Endothelial cell of hepatic sinusoid (primary cell): Measurements from ENCODE around the gene PODN.

ENCODE experiments used
- in situ Hi-C: cut with HindIII; loops from 2 replicates; pipeline ENCODE4 v1.10.0; 2017; ENCODE audit warnings: low sequenced_read_pairs

PODN gene

DNA sequence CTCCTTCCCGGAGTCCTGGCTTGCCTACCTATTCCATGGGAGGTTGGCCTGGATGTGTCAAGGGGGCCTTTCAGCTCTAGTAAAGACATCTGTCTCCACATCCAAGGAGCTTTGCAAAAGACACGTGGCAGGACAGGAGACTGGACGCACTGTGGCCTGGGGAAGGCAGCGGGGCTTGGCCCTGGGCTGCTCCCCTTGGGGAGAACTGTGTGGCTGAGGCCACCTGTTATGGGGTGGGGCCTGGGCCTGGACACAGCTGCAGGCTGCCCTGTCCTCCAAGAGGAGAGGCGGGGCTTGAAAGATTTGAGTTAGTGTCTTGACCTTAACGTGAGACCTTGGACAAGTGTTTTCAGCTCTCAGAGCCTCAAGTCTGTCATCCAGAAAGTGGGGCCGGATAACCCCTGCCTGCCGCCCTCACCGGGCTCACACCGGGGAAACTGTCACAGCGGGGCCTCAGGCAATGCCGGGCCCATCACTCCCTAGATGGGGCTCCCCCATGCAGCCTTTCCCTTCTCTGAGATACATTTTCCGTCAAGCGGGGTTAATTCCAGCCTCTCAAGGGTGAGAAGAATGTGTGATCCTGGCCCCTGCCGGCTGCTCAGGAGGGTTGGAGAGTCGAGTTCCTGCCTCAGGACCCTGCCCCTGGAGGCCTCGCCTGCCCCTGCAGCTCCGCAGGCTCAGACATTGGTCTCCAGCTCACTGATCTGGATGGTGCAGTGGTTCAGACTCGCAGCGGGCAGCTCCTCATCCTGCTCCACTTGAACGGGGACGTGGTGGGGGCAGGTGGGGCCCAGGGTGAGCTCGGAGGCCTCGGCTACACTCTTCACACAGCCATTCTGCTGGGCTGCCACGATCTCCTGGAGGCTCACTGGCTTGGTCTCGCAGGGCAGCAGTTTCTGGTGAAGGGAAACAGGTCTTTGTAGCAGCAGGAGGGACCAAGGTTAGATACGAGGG is 25.6 kb downstream of the PODN start:
- in situ Hi-C loops = loop anchor here (5.0 kb wide), 1 partner anchor 95 kb away; no protein-coding TSS in a partner anchor

DNA sequence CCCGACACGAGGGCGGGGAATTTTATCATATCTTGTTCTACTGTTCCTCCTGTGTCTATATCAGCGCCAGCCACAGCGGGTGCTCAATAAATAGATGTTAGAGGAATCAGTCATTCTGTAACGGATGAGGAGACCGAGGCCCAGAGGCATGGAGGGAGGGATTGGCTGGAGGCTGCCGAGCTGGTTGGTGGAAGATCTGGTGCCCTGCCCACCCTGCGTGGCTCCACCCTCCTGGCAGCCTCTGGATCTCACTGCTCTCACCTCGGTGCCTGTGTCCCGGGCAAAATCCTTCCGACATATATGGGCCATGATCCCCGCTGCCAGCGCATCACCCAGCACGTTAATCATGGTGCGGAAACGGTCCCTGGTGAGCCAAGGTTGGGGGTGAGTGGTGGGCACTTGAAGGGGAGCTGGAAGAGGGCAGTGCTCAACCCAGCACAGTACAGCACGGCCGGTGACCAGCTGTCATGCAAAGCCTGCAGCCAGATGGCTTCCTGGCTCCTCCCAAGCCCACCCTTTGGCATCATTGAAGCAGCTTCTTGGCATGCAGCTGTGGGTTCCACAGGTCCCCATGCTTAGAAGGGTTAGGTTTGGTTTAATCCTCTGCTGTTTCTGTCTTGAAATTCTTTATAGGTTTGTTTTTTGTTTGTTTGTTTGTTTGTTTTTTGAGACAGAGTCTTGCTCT is 26.7 kb downstream of the PODN start:
- in situ Hi-C loops = loop anchor here (5.0 kb wide), 1 partner anchor 94 kb away; no protein-coding TSS in a partner anchor

DNA sequence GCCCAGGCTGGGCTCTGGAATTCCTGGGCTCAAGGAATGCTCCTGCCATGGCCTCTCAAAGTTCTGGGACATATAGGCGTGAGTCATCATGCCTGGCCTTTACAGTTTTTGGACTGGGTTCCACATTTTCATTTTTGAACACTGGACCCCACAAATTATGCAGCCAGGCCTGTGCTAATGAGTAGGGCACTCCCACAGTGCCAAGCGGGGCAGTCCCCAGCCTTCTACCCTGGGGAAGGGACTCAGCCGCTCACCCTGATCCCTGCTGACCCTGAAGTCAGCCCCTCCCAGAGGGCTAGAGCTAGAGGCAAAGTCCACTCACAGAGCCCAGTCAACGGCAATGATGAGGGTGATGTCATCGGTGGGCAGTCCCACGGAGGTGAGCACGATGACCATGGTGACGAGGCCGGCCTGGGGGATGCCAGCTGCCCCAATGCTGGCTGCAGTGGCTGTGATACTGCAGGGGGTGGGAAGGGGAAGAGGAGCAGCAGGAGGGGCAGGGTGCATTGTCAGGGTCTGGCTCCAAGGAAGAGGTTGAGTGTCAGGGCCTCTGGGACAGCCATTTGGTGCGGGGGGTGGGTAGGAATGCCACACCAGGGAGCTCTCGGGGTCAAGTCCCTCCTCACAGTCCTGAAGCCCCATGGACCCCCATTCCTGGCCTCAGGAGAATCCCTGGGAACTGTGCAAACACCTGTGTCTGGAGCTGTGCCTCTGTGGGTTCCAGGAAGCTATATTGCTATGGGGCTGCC is 27.6 kb downstream of the PODN start:
- in situ Hi-C loops = loop anchor here (5.0 kb wide), 1 partner anchor 93 kb away; no protein-coding TSS in a partner anchor

DNA sequence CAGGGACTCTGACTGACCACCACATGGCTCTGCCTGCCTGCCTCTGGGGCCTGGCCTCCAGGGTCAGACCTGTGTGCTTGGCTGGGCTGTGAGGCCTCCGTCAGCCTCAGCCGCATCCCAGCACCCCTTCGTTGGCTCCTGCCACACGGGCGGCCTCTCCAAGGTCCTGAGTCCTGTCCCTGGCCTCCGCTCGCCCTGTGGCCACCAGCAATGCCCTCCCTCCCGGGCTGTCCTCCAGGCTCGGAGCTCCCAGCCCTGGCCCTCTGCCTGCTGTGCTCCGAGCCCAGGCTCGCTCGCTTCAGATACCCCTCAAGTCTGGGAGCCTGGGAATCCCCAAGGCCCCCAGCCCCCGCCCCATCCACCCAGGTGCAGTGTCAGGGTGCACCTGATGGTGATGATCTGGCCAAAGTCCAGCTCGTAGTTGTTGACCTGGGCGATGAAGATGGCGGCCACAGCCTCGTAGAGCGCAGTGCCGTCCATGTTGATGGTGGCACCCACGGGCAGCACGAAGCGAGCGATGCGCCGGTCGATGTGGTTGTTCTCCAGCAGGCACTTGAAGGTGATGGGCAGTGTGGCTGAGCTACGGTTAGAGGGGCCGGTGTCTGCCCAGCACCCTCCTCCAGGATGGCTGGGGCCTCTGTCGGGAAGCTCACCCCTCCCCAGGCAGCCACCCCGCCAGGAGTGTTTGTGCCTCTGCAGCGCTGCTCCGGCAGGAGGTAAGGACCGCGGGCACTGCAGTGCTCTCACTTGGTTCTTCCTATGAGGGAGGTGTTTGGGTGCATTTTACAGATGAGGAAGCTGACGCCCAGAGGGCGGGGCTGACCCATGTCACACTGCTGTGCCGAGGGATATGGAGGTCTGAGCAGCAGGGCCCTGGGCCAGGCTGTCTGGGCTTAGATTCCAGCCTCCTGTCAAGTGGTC is 28.5 kb downstream of the PODN start:
- in situ Hi-C loops = no loop called here

DNA sequence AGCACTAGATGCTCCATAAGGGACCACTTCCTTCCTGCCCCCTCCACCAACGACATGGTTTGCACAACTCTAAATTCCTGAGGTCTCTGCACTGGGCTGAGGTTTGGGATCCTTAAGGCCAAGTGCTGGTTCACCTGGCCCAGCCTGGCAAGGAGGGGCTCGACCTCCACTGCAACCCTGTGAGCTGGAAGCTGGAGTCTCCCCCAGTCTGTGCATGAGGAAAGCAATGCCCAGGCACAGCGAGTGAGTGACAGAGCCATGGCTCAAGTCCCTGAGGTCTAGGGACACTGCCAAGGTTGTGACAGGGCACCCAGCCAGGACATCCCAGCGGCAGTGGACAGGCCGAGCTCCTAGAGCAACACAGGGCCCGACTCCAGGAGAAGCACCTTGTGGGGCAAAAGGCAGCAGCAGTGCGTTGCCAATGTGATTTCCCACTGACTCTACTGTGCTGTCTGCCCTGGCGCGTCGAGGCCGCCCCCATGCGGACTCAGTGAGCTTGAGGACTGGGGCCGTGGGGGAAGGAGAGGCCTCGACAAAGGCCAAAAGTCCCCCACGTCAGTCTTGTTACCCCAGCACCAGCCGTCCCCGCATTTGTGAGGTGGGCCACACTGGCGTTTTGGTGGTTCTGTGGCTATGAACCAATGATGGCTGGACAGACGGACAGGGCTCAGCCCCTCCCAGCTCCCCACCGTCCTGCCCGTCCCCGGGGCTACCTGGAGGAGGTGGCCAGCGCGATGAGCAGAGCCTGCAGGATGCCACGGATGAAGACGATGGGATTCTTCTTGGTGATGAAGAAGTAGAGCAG is 30.0 kb downstream of the PODN start:
- in situ Hi-C loops = no loop called here

DNA sequence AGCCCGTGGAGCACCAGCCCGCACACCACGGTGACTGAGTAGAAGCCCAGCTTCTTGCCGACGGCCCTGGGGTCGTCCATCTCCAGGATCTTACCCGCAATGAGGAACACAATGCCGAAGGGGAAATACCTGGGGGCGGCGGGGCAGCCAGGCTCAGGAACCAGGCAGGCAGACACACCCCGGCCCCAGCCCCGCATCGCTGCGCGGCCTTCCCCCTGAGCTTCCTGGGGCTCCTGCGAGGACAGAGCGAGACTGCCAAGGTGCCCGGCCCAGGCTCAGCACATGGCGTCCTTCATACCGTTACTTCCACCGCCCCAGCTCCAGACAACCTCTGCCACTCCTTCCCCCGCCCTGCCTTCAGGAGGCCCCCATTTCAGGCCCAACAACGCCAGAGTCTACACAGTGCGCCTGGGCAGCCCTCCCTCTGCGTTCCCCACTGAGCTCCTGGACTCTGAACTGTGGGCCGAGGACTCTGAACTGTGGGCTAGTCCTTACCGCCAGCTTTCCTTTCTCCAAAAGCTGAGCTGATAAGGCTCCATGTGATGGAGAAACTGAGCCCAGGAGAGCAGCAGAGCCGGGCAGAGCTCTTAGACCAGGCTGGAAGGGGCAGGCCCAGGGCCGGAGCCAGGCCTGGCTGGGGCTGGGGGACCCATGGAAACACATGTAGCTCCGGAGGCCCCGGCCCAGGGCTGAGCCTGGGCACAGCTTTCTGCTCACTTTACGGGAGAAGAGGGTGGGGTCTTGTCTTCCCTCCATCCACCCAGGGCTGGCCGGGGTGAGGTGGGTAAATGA is 30.8 kb downstream of the PODN start:
- in situ Hi-C loops = no loop called here

DNA sequence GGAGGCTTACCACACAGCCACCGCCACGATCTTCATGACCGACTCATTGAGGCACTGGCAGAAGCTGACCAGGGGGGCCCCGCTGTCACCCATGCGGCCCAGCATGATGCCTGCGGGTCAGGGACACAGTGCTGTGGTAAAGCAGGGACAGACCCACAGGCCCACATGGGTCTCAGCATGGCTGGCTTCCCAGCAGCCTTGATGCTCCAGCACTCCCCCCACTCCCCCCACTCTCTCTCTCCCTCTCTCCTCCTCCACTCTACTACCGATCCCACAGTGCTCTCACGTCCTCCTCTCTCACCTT is 31.4 kb downstream of the PODN start:
- in situ Hi-C loops = no loop called here

DNA sequence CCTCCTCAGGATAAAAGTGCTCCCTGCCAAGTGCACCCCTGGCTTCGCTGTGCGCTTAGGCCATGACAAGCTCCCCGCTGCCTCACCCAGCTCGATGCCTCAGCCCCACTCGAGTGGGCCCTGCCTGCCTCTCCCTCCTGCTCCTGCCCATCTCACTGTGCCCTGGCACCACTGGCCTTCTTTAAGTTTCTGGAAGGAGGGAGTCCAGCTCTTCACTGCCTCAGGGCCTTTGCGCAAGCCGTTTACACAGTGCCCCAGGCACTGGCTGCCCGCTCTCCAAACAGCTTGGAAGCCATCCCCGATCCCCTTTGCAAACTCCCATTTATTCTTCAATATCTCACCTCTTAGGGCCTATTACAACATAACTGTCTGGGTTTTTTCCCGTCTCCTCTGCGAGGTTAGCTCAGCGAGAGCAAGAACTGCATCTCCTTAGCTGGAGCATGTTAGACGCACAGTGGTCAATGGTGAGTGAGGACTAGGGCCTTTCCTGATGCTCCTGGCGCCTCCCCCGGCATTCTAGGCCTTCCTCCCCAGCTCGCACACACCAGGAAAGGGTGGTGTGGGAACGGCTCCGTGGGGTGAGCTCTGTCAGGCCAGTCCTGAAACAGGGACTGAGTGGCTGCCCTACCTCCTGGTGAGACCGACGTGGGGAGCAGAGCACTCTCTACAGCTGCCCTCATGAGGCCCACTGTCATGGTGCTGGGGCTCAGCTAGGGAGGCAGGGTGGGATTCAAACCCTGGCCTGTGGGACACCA is 31.9 kb downstream of the PODN start:
- in situ Hi-C loops = no loop called here

DNA sequence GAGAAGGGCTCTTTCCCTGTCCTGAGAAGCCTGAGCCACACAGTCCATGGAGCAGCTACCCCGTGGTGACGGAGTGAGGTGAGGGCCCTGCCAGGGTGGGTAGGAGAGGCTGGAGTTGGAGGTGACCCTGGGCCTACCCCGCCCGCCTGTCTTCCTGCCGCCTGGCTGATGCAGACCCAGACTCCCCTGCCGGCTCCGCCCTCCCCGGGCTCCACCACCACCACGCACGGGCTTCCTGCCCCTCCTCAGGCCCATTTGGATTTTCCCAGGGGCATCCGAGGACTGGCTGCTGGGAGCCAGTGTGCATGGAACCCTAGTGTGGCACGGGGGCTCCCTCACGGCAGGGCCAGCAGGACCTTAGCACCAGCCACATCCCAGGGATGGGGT is 32.5 kb downstream of the PODN start:
- in situ Hi-C loops = no loop called here

DNA sequence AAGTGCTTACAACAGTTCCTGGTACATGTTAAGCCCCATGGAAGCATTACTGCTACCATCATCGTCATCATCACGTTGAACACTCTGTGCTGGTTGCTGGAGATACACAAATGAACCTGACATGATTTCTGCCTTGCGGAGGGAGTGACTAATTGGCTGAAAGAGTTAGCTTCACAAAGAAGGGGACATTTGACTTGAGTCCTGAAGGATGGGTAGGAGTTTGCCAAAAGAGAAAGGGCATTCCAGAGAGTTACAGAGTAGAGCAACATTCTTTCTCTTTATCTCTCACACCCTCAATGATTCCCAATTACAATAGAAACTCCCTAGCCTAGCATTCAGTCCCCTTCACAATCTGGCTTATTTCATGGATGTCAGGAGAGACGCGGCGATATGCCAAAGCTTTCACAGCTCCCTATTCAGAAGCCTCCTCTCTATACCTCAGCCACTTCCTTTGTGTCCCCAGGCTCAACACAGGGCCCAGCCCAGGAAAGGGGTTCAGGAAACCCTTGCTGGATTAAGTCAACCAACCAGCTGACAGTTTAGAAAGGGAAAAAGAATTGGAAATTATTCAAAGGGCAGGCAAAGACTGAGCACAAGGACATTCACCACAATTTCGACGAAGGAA is 42.4 kb downstream of the PODN start:
- in situ Hi-C loops = no loop called here

DNA sequence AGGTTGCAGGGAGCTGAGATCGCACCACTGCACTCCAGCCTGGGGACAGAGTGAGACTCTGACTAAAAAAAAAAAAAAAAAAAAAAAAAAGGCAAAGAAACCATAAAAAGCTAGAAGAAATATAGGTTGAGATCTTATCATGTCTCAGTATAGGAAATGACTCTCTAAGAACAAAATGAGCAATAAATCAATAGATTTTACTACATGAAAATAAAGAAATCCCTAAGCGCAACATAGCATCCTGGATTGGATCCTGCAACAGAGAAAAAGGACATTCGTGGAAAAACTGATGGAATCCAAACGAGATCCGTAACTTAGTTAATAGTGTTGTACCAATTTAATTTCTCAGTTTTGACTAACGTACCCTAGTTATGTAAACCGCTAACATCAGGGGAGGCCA is 45.1 kb downstream of the PODN start:
- in situ Hi-C loops = no loop called here

DNA sequence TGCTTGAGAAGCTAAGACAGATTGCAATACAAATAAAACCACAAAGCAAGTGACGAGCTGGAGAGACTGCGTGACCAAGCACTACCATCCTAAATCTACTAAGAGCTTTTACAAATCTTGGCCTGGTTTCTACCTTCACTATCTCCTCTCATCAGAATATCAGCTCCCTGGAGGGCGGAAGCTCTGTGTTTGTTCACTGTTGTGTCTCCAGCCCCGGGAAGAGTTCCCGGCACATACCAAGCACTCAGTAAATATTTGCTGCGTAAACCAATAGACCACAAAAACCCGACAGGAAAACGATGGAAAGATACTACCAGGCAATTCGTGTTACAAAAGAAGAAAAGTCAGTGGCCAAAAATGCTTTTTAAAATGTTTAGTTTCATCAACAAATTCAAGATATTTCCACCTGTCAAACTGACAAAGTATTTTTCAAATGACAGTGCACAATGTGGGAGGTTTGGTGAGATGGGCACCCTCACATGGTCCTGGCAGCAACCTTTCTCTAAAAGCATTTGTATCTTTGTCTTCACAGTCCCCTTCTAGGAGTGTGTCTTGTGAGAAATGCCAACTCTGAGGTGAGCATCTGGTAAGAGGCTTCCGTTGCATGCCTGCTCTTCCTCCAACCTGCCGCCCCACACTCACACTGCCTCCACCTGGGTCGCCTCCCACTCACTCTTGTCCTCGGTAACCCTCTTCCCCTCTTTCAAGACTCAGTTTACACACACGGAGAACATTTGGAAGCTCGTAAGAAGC is 45.7 kb downstream of the PODN start:
- in situ Hi-C loops = no loop called here

DNA sequence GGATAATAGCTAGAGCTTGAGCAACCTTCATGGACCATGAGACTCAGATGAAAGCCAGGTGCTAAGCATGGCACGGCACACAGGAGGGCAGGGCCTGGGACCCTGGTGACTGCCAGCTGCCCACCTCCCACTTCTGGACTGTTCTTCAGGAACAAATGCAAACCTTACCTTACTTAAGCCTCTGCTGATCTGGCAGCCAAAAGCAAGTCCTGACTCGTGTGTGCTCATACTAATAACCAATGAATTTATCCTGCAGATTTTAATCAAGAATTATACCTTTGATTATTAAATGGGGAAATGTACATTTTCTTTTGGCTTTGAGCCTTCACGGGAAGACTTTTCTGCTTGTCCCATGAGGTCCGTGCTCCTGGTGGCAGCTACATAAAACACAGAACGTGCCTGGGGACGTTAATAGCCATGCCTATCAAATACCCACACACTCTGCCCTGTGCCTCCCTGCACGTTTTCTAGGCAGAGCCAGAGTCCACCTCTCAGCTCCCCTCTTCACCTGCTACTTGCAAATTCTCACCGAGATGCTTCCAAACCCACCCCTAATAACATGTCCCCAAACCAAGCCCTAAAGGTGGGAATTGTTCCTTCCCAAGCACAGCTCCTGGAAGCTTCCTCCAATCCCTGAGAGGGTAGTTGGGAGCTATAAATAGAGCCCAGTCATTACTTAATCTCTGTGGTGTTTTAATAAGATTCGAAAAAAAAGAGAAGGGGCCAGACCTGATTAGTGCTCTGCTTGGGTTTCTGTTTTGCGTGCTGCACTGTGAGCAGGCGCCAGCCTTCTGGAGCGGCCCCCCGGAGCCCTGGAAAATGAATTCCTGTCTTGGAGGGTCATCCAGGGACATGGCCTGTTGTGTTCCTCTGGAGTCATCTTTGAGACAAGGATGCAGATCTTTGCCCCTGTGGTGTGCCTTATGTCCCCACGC is 46.9 kb downstream of the PODN start:
- in situ Hi-C loops = no loop called here

DNA sequence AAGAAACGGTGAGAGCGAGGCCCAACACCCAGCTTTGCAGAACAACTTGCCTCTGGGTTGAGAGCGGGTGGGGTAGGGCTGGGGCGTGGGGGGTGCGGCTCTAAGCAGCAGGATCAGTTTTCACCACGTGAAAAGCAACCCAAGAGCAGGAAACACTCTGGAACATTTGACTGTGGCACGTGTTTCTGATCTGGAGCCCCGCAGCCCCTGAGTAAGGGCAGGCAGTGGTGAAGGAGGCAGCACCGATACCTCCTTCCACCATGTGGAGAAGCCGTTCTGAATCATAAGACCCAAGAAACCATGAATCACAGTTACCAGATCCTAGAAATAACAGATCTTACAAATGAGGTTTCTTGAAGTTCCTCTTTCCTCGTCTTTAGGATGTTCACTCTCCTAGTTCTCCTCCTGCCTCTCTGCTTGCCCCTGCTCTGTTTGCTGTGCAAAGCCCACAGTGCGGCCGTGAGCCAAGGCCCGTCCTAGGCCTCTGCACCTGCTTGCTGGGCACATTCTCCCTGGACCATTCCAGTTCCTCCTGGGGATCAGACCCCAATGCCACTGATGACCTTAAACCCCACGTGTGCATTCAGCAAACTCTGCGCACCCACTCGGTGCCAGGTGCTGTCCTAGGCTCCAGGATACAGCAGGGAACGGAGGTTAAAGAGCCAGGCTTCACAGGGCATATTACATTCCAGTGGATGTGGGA is 48.5 kb downstream of the PODN start:
- in situ Hi-C loops = no loop called here

DNA sequence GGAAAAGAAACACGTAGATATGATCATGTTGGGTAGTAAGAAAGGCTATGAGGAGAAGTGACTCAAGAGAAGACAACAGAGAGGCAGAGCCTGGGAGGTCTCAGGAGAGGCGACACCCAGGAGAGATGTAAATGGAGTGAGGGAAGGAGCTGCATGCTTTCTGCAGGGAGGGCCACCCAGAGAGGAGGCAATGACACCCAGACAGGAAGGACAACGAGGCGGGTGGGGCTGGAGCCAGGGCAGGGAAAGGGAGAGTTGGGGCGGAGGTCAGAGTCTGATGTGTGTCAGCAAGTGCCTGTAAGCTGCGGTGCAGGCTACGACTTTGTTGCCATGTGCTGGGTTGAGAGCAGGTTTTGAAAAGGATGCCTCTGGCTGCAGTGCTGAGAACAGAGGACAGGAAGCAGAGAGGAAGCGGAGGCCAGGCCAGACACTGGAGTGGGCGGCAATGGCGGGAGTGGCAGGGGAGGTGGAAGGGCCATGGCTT is 49.1 kb downstream of the PODN start:
- in situ Hi-C loops = no loop called here
